TTC549 (cell line): Measurements from ENCODE around the gene TMEM187.

ENCODE experiments used
- FAIRE-seq: peaks from 2 replicates; lab custom pipeline; 2012; peaks lifted over from hg19 to GRCh38; lab: Jason Lieb, UNC

The TMEM187 gene

GRCh38 chrX:154006947-154007346, 34.4 kb downstream of the TMEM187 start:
- no peak for FAIRE-seq

GRCh38 chrX:154008521-154008920, 36.0 kb downstream of the TMEM187 start:
- no peak for FAIRE-seq

GRCh38 chrX:154010330-154011087, 38.0 kb downstream of the TMEM187 start:
- FAIRE-seq, result no peak

- no peak for FAIRE-seq
Measured at GRCh38 chrX:154011376-154012335, 39.1 kb downstream of the TMEM187 start.

GRCh38 chrX:154012336-154012991, 39.9 kb downstream of the TMEM187 start:
- no peak for FAIRE-seq

- FAIRE-seq, result no peak
Measured at GRCh38 chrX:154013001-154013421, 40.5 kb downstream of the TMEM187 start.

- FAIRE-seq, result no peak
Measured at GRCh38 chrX:154013614-154014360, 41.2 kb downstream of the TMEM187 start.

- FAIRE-seq, result no peak
Measured at GRCh38 chrX:154014429-154015380, 42.2 kb downstream of the TMEM187 start.

- FAIRE-seq, result no peak
Measured at GRCh38 chrX:154015581-154016264, 43.2 kb downstream of the TMEM187 start.

GRCh38 chrX:154016366-154017076, 44.0 kb downstream of the TMEM187 start:
- FAIRE-seq, result no peak

- no peak for FAIRE-seq
Measured at GRCh38 chrX:154017766-154018517, 45.4 kb downstream of the TMEM187 start.

GRCh38 chrX:154018518-154019060, 46.0 kb downstream of the TMEM187 start:
- no peak for FAIRE-seq

GRCh38 chrX:154019061-154019621, 46.6 kb downstream of the TMEM187 start:
- FAIRE-seq, result no peak

GRCh38 chrX:154019633-154020528, 47.3 kb downstream of the TMEM187 start, which contains the start of gene IRAK1:
IRAK1 (minus strand) TSS chrX:154019902; CDS start chrX:154019812, 90 bp downstream.
- no peak for FAIRE-seq

GRCh38 chrX:154020536-154021115, 48.1 kb downstream of the TMEM187 start:
- no peak for FAIRE-seq

- no peak for FAIRE-seq
Measured at GRCh38 chrX:154021131-154021611, 48.6 kb downstream of the TMEM187 start.
